ENCODE results near the gene SELENOM. TPM values are rescaled to one million over a fixed set of nuclear protein-coding genes. Genes with fewer than 3 reads are reported as not detected.

Gene SELENOM
- total and polyA plus RNA-seq, 2 of the 8 experiments (the other 6 are each of a cell fraction or from before 2014, with no cell fraction given): 22.7 to 40.0 TPM

DNA sequence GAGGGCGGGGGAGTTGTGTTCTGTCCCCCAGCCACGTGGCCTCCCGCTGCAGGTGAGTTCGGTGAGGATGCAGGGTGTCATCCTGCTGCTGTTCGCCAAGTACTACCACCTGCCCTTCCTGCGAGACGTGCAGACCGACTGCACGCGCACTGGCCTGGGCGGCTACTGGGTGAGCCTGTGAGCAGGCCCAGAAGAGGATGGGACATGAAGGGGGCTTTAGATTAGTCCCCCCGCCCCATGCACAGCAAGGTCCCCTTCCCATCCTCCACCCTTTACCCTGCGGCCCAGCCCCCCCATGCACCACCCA lies 19.5 kb upstream of the SELENOM start:
- WGBS, 2 experiments (ENCODE audit: extremely low coverage in 1 of 2, insufficient coverage in 1 of 2, insufficient read length in 1 of 2, insufficient replicate concordance in 2 of 2, low coverage in 1 of 2, low lambda C conversion rate in 2 of 2, missing lambda C conversion rate in 1 of 2): 90% methylated on average over 12 of the region's 13 CpGs; no CpG with 5 or more reads in 1 of the 2 experiments
- H3K23ac ChIP-seq (ENCODE audit: insufficient read length): no peak overlapping the region
- H3K27ac ChIP-seq (ENCODE audit: low read depth, low read length): no peak overlapping the region
- ChIA-PET POLR2A (ENCODE audit: partially characterized antibody) (no interaction called here), CTCF (ENCODE audit: partially characterized antibody) (interaction anchor here (2.7 kb wide), 1 partner anchor 18 kb away, joined by 23 read pairs; the partner anchor contains the start of gene SELENOM)
- H3K23me2 ChIP-seq (ENCODE audit: low read depth, low read length): no peaks in the 10 kb centered on the region; the same call in 1 of the 2 replicates
- no peaks in the 10 kb centered on the region for H3K79me2 ChIP-seq (ENCODE audit: control insufficient read depth in 1 of 2, insufficient read depth in 2 of 2, low read length in 2 of 2)
- H3K27me3 ChIP-seq (replicated peaks in 1 of 4; ENCODE audit: control insufficient read depth in 3 of 4, extremely low read depth in 1 of 4, insufficient read depth in 3 of 4, low read length in 3 of 4): no peaks in the 10 kb centered on the region
- no peaks in the 10 kb centered on the region for H3K79me1 ChIP-seq (ENCODE audit: low read depth, low read length)
- peak overlapping the region in 1 of 2 experiments; percentile 57; a peak in 1 of 4 replicates for H3K4me2 ChIP-seq (ENCODE audit: insufficient read depth in 1 of 2, low read depth in 2 of 2, low read length in 2 of 2)
- H3K14ac ChIP-seq (ENCODE audit: insufficient read length): no peak overlapping the region
- peak overlapping the region; percentile 99; the same call in 1 of the 2 replicates for H2BK12ac ChIP-seq (ENCODE audit: low read depth, low read length)
- 0 out of 2 replicates have a peak overlapping the region, but pooled peaks have one; percentile 40 for H2AK5ac ChIP-seq (ENCODE audit: low read depth, low read length)
- no peak overlapping the region for H3K4me3 ChIP-seq (ENCODE audit: extremely low read depth in 1 of 4, insufficient read depth in 2 of 4, low read depth in 3 of 4, low read length in 4 of 4)
- peak overlapping the region; percentile 90; the same call in 1 of the 2 replicates for H2BK20ac ChIP-seq (ENCODE audit: low read length)
- no peak overlapping the region for H4K5ac ChIP-seq (ENCODE audit: insufficient read length, low read depth, low read length)
- FAIRE-seq (no peak), DNase-seq (ENCODE audit: low read depth in 1 of 2, low spot score in 2 of 2) (no peak)
- no peak overlapping the region for H3K4ac ChIP-seq (replicated peaks; ENCODE audit: insufficient read length, low read depth, low read length)
- no peak overlapping the region for H2BK120ac ChIP-seq (replicated peaks; ENCODE audit: low read depth, low read length)
- H2BK5ac ChIP-seq (ENCODE audit: low read depth, low read length): peak overlapping the region; percentile 84; the same call in 1 of the 2 replicates
- no peak overlapping the region for H2AFZ ChIP-seq (ENCODE audit: low read length)
- H4K20me1 ChIP-seq (replicated peaks in 1 of 2; ENCODE audit: control insufficient read depth in 1 of 2, insufficient read depth in 2 of 2, low read length in 2 of 2): no peaks in the 10 kb centered on the region
- H3K4me1 ChIP-seq (replicated peaks in 1 of 4; ENCODE audit: control insufficient read depth in 3 of 4, insufficient read depth in 4 of 4, low read length in 3 of 4): peaks cover 0 to 29% (median 12%) of the 10 kb centered on the region in 4 experiments; a peak in 6 of 7 replicates
- peak overlapping the region; percentile 29; the same call in 1 of the 2 replicates for H4K8ac ChIP-seq (ENCODE audit: extremely low read depth, insufficient read depth, low read length)
- H3K56ac ChIP-seq (replicated peaks; ENCODE audit: insufficient read length, low read depth, low read length): no peak overlapping the region
- H3K36me3 ChIP-seq (ENCODE audit: control insufficient read depth in 2 of 4, insufficient read depth in 4 of 4, low read length in 3 of 4): no peaks in the 10 kb centered on the region
- no peak overlapping the region for H3K9ac ChIP-seq (replicated peaks in 1 of 4; ENCODE audit: extremely low read depth in 1 of 4, low read depth in 3 of 4, low read length in 3 of 4)
- H3K18ac ChIP-seq (ENCODE audit: extremely low read depth, low read length): peak overlapping the region; percentile 71; the same call in 1 of the 2 replicates
- peak overlapping the region; percentile 86 for H4K91ac ChIP-seq (replicated peaks; ENCODE audit: insufficient read length, low read length)
- peak overlapping the region; percentile 98 for H2BK15ac ChIP-seq (ENCODE audit: low read length)
- TF ChIP-seq RNF2 (IDR thresholded peaks at IDR 0.05; ENCODE audit: borderline replicate concordance, low read depth, low read length, missing control alignments, poor library complexity, severe bottlenecking): no peak
- no peak for TF ChIP-seq ZNF274 (IDR thresholded peaks at IDR 0.05; ENCODE audit: borderline replicate concordance, extremely low read depth, low read length)
- no peaks in the 10 kb centered on the region for H3K9me3 ChIP-seq (ENCODE audit: insufficient read depth in 2 of 2, low read depth in 1 of 2, low read length in 1 of 2)
